HG02610 (cell line): Measurements from ENCODE around the gene ZNF207.
"Not testable (repeated sequence)": the region's sequence is repeated elsewhere in the genome, so short reads cannot be mapped to it uniquely, and the experiment has no call there.

Source experiments
- ATAC-seq: cut with Tn5 transposase; IDR thresholded peaks from one replicate; pipeline ENCODE4 v1.9.1; 2021; ENCODE audit warnings: mild to moderate bottlenecking, moderate library complexity; ENCODE audit not compliant: unreplicated experiment

Gene ZNF207

DNA sequence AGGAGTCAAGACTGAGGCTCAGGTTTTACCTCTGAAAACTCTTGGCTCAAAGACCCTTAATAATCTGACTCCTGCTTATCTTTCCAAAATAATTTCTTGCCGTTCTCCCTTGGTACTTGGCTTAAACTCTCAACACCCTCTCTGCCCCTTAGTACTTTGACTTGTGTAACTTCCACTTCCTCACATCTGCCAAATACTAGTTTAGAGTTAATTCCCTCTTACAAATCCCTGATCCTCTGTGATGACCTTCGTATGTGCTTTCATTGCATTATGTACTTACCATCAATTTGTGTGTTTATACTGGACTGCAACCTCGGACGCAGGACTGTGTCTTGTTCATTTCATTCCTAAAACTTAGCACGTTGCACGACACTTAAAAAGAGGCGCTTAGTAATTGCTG, 35.2 kb downstream of the ZNF207 start:
- ATAC-seq: no peak

DNA sequence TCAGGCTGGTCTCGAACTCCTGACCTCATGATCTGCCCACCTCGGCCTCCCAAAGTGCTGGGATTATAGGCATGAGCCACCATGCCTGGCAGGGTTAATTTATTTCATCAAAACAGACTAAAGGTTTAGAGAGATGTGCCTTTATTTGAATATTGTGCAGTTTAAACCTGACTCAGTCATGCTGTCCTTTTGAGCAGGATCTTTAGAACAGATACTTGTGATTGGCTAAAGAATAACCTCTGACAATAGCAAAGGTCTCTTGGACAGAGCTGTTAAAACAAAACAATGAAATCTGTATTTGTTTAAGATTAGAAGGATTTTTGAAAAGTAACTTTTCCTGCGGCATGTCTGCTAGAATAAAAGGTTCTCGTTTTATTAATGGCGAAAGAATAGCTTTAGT, 36.0 kb downstream of the ZNF207 start:
- no peak for ATAC-seq

DNA sequence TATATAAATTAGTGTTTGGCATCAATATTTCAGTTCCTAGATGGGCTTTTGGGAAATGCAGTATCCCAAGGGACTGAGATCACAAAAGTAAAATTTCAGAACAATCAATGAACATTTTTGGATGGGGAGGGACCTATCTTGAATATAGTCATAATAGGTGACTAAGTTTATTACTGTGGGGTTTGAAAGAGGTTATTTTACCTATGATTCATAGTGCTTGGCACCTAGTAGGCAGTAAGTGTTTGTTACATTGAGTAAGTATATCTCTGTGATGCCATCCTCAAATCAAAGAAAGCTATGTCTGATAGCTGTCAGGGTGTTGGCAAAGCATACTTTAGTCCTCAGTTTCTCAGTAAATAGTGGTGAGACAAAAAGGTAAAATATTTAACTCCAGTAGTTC, 36.9 kb downstream of the ZNF207 start:
- no peak for ATAC-seq

DNA sequence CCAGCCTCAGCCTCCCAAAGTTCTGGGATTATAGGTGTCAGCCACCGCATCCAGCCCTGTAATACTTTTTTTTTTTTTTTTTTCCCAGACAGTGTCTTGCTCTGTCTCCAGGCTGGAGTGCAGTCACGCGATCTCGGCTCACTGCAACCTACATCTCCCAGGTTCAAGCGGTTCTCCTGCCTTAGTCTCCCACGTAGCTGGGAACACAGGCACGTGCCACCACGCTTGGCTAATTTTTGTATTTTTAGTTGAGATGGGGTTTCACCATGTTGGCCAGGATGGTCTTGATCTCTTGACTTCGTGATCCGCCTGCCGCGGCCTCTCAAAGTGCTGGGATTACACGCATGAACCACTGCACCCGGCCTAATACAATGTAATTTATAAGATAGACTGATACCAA, 38.2 kb downstream of the ZNF207 start:
- ATAC-seq: not testable (repeated sequence)

DNA sequence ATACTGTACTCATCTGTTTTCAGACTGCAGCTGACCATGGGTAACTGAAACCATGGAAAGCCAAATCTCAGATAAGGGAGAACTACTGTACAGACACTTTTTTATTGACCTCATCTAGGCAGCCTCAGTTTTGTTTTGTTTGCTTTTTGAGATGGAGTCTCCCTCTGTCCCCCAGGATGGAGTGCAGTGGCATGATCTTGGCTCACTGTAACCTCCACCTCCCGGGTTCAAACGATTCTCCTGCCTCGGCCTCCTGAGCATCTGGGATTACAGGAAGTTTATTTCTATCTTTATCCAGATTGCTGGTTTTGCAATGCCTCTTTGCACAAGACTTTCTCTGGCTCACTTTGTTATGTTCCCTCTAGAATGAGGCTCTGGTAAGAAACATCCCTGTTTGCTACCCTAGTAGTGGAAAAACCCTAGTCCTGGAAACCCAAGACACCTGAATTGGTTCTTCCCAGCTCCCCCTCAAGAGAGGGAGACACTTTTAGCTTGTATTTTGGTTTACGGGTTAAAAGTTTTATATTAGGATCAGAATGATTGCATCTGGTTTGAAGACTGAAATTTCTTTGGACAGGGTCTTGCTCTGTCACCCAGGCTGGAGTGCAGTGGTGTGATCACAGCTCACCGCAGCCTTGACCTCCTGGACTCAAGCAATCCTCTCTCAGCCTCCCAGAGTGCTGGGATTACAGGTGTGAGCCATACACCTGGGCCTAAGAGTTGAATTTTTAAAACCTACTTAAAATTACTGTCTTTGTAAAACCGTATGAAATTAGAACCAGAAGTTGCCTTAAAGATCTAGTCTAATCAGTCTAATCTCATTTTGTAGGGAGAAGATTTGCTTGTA, 38.9 kb downstream of the ZNF207 start:
- ATAC-seq: no peak

DNA sequence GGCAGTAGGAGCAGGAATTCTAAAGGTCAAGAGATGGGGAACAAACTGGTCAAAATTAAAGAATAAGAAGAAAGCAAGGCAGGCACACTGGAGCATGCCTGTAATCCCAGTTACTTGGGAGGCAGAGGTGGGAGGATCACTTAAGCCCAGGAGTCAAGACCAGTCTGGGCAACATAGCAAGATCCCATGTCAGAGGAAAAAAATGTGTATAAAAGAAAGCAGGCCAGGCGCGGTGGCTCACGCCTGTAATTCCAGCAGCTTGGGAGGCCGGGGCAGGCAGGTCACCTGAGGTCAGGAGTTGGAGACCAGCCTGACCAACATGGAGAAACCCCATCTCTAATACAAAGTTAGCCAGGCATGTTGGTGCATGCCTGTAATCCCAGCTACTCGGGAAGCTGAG, 43.9 kb downstream of the ZNF207 start:
- ATAC-seq: no peak

DNA sequence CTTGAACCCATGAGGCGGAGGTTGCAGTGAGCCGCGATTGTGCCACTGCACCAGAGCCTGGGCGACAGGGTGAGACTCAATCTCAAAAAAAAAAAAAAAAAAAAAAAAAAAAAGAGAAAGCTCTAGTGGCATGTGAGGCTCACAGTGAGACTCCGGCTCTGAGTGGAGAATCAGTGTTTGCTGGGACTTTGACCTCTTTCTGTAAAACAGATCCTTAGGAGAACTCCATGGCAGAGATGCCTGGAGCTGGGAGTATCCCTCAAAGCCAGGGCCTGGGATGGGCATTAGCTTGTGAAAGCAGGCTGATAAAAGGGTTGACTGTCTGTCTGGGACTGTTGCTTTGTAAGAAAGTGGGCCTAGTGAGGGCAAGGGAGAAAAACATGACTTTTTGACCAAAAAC, 46.4 kb downstream of the ZNF207 start:
- ATAC-seq: no peak

DNA sequence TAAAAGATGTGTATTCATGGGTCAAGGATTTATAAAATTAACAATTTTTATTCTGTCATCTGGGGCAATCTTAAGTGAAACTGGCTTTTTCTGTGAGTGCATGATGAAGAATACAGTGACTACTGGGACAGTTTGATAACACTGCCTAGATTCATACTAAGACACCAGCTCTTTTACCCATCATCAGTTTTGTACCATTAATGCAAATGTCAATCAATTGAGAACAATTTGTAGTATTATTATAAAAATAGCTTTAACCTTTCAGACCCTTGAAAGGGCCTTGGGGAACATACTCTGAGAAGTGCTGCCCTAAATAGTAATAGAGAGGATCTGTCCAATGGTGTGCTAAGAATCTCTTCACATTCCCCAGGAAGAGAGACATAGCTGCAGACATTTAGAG, 49.0 kb downstream of the ZNF207 start:
- ATAC-seq: no peak

DNA sequence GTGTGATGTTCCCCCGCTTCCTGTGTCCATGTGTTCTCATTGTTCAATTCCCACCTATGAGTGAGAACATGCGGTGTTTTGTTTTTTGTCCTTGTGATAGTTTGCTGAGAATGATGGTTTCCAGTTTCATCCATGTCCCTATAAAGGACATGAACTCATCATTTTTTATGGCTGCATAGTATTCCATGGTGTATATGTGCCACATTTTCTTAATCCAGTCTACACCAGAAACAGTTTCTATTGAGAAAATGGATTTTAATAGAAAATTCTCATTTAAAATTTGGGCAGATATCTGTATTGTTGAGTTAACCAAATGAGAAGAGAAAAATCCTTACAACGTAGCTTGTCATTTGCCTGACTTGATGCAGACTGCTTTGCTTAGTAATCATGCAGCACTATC, 60.1 kb downstream of the ZNF207 start:
- ATAC-seq: not testable (repeated sequence)

DNA sequence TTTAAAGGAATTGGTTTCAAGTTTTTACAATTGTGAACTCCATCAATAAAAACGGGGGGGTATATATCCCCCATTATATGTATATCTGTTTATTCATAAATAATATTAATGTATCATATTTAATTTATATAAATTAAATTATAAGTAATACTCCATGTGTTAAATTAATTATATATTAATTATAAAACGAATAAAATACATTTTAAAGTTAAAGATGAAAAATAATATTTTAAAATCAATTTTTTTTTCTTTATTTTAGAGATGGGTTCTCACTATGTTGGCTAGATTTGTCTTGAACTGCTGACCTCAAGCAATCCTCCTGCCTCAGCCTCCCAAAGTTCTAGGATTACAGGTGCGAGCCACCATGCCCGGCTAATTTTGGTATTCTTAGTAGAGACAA, 76.9 kb downstream of the ZNF207 start:
- no peak for ATAC-seq

DNA sequence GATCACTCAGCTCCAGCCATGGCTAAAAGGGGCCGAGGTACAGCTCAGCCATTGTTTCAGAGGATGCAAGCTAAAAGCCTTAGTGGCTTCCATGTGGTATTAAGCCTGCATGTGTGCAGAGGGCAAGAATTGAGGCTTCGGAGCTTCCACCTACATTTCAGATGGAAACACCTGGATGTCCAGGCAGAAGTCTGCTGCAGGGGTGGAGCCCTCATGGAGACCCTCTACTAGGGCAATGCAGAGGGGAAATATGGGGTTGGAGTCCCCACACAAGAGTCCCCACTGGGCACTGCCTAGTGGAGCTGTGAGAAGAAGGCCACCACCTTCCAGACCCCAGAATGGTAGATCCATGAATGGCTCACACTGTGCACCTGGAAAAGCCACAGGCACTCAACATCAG, 79.6 kb downstream of the ZNF207 start:
- ATAC-seq: no peak
